Islet of Langerhans (tissue), 1 donor: ENCODE results near the gene RHCE.
"Not testable (repeated sequence)": the region's sequence is repeated elsewhere in the genome, so short reads cannot be mapped to it uniquely, and the experiment has no call there.

ENCODE experiments used
- FAIRE-seq: peaks from one replicate; lab custom pipeline; 2011; peaks lifted over from hg19 to GRCh38; lab: Jason Lieb, UNC

The RHCE gene

DNA sequence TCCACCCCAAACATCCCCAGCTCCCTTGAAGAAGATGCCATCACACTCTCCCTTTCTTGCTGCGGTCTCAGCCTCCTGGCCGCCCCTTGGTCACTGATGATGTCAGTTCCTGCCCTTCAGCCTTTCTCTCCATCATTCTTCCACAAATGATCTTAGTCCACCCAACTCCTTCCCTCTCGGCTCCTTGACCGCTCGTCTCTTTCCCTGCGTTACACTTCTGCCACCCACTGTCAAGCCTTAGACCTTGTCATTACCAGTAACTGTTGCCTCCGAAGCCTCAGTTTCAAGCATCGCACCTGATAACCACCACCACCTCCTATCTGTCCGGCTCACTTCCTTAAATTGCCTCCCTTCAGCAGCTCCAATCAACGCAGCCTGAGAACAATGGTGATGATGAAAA lies 23.1 kb downstream of the RHCE start:
- not testable (repeated sequence) for FAIRE-seq

DNA sequence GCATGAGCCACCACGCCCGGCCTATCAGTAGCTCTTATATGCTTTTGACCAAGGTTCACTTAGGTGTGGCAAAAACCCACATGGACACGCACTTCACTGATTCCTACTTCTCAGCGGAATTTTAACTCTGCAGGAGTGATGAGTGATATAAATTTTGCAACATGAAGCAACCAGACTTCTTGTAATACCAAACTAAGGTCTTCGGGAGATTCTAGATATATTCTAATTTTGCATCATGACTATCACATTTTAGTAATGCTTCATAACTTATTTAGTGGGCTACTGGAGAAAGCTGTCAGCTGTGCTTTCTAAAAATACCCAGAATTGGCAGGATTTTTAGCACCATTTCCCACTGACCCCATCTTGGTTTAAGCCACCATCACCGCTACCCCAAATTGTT lies 27.8 kb downstream of the RHCE start:
- FAIRE-seq = no peak

DNA sequence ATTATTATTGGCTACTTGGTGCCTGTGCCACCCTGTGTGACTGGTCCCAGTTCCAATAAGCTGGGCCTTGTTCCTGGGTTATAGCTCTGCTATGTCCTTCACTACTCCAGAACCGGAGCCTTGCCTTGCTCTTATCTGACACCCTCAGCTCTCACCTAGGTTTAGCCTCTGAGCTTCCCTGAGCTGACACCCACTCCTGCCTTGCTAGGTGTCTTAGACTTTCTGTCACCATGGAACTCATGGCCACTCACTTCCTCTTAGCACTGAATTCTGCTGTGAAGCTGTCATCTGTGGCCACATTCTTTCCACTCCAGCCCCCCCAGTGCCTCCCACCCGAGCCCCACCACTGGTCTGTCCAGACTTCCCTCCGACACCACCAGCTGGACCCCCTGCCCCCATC lies 30.9 kb downstream of the RHCE start:
- FAIRE-seq = not testable (repeated sequence)

DNA sequence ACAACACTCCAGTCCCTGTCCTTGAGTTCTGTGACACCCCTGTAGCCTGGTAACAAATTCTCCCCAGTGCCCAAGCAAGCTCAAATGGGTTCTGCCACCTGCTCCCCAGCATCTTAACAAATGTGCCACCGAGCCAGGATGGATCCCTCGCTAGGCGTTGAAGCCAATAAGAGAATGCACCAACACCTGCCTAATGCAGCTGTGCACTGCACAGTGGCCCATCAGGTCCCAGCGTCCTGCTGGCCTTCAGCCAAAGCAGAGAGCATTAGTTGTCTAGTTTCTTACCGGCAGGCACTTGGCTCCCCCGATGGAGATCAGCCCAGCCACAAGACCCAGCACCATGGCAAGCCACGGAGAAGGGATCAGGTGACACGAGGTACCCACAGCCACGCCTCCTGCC lies 31.9 kb downstream of the RHCE start:
- not testable (repeated sequence) for FAIRE-seq

DNA sequence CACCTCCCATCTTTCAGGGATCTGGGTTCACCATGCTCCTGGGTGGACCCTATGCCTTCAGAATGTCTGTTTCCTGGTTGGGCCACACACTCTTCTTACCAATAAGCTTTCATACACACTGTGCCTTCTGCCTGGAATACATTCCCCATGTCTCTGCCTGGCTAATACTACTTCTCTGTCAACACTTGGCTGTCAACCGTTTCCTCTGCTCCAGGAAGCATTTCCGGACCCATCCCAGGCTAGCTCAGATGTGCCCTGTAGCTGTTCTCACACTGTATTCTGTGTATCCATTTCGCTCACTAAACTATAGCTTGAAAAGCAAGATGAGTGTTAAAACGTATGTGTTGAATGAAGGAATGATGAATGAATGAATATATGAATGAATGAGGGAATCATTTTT lies 33.5 kb downstream of the RHCE start:
- not testable (repeated sequence) for FAIRE-seq

DNA sequence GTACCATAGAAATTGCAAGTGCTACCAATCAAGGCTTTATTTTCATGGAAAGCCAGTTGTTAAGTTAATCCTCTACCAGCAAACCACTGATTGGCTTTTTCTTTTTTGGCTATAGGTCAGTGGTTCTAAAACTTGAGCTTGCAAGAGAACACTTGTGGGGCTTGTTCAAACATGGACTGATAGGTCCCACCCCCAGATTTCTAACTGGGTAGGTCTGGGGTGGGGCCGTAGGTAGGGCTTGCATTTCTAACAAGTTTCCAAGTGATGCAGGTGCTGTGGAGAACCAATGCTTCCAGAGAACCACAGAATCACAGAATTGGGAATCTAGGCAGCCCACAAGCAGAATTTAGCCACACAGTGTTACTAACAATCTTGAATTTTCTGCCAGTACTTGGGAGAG lies 36.8 kb downstream of the RHCE start:
- FAIRE-seq = not testable (repeated sequence)

DNA sequence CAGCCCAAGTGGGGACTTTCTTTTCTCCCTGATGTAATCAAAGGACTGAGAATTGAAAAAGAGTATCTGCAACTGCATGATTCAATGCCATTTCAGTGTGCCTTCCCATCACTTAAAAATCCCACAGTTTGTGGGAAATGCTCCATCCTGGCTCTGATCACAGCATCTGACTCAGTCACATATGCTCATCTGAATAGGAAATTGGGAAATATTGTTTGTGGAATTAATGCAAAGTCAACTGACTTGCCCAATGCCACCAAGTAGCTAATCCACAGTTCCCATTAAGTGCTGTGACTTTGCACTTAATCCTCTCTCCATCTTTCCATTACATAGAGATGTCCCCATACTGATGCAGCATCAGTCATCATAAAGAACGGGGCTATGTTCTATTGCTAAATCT lies 37.5 kb downstream of the RHCE start:
- FAIRE-seq = not testable (repeated sequence)

DNA sequence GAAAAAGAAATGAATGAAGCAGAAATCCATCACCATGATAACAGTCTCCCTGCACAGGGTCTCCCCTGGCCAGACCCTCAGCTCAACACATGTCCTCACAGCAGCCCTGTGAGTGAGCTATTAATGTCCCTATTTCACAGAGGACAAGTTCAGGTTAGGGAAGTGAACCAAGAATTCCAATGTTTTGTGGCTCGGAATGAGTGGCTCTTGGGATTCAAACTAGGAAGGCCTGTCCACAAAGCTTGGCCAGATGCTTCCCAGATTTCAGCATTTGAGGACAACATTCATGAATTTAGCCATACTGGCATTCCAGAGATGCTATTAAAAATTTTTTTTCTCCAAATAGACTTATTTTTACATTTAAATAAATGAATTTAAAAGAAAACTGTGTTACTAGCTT lies 38.1 kb downstream of the RHCE start:
- not testable (repeated sequence) for FAIRE-seq

DNA sequence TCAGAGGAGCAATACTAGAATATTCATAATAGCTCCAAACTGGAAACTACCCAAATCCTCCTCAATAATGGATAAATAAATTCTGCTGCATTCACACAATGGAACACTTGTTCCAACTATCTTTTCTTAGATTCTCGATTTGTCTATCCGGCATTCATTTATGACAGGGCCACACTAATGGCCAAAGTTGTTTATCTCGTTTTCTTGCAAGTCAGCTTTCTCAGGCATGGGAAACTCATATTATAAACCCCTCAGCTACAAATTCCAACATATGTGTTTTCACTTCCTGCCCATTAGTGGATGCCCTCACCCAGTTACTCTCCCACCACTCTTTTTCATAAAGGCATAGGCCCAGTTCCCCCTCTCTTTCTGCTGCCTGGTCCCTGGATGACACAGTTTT lies 42.3 kb downstream of the RHCE start:
- FAIRE-seq = not testable (repeated sequence)

DNA sequence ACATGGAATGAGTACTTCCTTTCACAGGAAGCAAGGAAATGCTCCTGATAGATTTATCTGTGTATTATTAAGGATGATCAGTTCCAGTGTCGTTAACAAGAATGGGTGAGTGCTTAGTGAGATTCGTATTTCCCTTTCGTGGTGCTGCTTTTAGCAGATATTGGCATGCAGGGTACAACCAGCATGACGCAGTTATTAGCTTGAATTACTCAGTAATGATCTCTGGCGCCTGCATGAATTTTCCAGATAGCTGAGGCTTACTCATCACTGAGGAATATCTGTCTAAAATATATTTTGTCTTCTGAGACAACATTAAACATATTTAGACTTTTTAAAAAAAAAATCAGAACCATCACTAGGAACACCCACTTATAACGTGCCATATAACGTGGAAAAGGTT lies 48.9 kb downstream of the RHCE start:
- not testable (repeated sequence) for FAIRE-seq

DNA sequence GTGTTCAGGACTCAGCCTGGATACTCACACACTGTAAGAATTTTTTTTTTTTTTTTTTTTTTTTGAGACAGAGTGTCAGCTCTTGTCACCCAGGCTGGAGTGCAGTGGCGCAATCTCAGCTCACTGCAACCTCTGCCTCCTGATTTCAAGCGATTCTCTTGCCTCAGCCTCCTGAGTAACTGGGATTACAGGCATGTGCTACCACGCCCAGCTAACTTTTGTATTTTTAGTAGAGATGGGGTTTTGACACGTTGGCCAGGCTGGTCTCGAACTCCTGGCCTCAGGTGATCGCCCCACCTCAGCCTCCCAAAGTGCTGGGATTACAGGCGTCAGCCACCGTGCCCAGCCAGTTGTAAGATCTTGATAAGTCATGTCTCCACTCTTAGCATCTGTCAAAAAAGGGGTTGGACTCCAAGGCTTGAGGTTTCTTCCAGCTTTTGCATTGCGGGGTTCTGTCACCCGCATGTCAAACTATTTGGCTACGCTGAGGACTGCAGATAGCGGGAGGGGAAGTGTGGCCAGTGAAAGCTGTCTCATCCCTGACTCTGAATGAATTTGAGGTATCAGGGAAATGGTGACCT lies 50.8 kb downstream of the RHCE start:
- not testable (repeated sequence) for FAIRE-seq

DNA sequence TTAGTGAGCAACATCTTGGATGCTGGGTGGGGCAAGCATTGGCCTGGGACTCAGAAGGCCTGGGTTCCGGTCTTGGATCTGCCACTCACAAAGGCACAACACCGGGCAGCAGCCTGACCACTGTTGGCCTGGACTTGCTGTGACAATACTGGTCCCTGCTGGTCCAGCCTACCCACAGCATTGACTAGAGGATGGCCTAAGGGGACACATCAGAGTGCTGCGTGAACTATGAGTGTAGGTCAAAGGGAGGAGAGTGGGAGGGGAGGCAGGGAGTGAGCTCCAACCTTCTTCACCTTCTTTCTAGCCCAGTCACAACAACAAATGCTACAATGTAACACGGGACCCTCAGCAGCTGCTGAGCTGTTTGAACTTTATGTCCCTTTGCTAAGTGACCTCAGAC lies 51.4 kb downstream of the RHCE start:
- no peak for FAIRE-seq

DNA sequence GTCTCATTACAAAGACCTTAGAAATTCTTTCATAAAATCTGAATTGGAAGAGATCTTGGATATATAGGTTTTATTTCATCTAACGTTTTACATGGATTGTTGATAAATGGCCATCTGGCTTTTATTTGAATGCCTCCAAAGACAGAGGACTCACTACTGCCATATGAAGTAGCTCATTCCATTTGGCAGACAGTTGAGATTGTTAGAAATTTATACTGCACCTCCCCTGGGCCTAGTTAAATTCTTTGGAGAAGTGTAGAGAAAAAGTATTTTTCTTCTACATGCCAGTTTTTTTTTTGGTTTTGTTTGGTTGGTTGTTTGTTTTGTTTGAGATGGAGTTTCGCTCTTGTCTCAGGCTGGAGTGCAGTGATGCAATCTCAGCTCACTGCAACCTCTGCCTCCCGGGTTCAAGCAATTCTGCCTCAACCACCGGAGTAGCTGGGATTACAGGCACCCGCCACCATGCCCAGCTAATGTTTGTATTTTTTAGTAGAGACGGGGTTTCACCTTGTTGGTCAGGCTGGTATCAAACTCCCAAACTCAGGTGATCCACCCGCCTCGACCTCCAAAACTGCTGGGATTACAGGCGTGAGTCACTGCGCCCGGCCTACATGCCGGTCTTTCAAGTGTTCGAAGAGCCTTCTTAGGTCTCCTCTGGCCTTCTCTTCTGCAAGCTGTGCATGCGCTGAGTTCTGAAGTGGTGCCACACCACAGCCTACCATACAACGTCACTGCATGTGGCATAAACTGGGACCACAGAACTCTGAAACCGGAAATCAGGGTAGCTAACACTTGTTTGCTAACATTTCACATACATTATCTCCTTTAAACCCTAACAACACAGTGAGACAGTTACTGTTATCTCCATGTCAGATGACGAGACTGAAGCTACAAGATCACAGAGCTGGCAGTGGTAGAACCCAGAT lies 57.7 kb downstream of the RHCE start:
- not testable (repeated sequence) for FAIRE-seq

DNA sequence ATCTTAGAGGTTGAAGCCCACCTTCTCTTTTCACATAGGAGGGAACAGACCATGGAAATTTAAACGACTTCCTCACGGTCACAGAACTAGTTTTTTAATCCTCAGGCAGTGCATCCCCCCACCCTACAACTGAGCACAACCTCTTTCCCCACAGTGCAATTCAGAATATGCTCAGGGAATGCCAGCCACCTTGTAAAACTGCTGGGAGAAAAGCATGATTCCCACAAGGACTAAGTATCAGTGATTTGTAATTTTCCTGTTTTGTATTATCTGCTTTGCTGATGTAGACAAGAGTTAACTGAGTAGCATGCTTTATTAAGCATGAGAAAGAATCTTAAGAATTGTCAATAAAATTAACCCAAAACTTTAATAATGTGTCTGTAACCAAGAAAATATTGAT lies 58.7 kb downstream of the RHCE start:
- no peak for FAIRE-seq

DNA sequence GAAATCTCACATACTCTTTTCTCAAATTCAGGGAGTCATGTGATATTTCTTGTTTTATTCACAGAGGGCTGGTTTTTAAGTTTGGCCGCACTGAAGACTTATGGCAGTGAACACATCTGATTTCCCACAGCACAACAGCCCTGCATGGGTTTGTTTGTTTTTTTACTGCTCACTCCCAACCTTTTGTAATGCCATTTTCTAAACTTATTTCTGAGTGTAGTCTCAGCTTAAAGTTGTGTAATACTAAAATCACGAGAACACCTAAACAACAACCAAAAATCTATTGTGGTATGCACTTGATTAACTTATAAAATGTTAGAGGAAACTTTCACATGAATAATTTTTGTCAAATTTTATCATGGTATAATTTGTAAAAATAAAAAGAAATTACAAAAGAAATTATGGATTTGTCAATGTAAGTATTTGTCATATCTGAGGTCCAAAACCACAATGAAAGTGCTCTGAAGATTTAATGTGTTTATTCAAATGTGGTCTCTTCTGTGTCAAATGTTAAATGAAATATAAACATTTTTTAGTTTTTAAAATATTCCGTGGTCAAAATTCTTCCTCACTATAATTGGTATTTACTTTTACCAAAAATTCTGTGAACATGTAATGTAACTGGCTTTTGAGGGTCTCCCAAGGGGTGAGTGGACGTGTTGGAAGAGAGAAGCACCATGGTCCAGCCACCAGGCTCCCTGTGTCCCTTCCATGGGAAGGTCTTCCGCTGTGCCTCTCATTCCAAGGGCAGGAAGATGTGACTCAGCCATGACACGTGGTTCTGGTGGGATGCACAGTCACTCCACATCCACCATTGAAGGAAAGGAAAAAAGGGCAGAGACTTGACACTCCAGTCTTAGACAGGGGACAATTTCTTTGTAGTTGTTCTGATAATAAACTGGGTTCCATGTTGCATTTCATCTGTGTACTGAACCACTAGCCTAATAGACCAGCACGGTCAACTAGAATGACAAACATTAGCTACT lies 59.7 kb downstream of the RHCE start:
- FAIRE-seq = no peak

DNA sequence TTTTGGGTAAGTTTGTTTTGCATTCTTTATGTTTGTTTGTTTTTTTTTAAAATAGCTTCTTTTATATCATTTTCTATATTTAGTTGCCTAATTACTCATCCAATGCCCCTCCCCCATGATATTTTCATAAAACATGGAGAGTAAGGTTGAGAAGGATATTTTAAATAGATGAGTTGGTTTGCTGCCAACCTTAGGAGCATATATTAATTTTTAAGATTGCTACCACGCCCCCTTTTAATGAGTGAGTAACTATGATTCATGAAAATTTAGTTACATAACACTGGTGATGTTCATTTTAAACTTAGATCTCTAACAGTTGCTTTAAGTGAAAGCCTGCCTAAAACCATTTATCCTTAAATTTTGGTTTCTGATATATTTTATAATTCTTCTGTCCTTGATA lies 63.8 kb downstream of the RHCE start:
- peak; percentile 5 for FAIRE-seq

DNA sequence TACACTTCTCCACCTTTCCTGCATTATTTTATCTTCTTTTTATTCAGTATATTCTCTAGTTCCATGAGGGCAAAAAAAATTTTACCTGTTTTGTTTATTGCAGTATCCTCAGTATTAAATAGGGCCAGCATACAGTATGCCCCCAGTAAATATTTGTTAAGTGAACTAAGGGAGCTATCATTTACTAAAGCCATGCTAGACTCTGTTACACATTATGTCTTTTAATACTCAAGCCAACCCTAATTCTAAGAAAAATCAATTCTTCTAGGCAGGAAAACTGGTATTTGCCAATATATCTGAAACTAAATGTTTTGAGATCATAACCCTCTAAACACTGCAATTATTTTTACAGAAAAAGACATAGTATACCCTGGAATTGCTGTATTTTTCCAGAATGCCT lies 64.2 kb downstream of the RHCE start:
- no peak for FAIRE-seq

DNA sequence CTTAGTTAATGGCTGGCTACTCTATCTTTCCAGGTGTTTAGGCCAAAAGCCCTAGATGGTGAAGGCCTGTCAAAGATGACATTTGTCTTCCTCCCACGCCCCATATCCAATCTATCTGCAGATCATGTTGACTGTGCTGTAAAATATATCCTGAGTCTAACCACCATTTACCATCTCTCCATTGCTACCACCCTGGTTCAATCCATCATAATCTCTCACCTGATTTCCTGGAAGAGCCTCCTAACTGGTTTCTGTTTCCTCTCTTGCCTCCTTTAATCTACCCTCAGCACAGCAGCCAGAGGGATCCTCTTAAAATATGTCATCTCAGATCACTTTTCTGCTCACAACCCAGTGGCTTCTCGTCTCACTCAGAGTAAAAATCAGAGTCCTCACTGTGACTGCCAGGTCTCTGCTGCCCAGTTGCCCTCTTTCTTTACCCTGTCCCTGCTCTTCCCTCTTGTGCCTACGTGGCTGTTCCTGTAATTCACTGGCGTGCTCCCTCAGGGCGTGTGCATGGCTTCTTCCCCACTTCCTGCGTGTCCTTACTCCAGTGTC lies 64.7 kb downstream of the RHCE start:
- FAIRE-seq = no peak

DNA sequence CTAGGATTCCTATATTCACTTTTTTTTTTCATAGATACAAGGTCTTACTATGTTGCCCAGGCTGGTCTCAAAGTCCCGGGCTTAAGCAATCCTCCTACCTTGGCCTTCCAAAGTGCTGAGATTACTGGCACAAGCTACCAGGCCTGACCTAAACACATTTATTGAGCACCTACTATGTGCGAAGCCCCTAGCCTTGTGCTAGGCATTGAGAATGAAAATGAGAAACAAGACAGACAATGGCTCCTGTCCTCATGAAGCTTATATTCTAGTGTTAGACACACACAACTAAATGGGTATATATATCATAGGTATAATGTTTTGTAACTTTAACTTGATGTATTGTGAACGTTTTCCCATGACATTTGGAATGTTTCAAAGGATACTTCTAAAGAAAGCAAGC lies 71.0 kb downstream of the RHCE start:
- no peak for FAIRE-seq

DNA sequence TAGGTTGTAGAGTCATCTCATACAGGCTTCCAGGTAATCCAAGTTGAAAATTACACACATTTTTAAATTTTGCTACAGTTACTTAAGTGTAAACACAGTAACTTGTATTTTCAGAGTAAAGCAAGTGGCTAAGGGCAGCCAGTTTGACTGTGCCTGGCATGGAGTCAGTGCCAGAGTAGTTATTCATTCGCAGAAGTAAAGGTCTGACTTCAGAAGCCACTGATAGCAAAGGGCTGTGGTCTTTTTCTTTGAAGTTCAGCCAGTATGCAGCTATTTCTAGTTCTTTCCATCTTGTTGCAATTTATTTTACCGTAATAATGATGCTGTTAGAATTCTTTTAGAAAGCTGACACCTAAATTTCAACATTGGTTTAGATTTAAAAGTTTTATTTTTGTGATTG lies 73.1 kb downstream of the RHCE start:
- no peak for FAIRE-seq

DNA sequence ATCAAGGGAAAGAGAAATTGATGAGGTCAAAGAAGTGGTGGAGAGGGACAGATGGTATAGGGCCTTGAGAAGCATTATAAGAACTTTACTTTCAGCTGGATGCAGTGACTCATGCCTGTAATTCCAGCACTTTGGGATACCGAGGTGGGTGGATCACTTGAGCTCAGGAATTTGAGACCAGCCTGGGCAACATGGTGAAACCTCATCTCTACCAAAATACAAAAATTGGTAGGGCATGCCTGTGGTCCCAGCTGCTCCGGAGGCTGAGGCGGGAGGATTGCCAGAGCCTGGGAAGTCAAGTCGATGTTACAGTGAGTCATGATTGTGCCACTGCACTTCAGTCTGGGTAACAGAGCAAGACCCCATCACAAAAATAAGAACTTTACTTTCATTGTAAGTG lies 76.8 kb downstream of the RHCE start:
- no peak for FAIRE-seq

DNA sequence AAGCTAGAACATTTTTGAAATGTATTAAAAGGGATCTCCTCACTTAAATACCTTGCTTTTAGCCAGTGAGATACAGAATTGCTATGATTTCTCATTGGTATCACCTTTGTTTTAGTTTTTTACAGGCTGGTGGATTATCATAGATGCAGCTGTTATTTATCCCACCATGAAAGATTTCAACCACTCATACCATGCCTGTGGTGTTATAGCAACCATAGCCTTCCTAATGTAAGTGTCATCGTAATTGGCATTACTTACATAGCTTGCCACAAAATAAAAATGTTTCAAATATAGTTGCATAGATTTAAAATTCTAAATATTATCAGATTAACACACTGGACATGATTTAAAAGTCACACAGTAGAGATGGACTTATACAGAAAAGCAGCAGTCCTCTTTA lies 77.8 kb downstream of the RHCE start:
- FAIRE-seq = no peak
